ENCODE data around the gene VAV2.

VAV2 gene

GRCh38 chr9:133799106-133799505, 193.0 kb downstream of the VAV2 start:
- TF ChIP-seq CTCF (IDR thresholded peaks at IDR 0.05; ENCODE audit: insufficient read depth, missing control alignments), result no peak
- FAIRE-seq (no peak), DNase-seq (ENCODE audit: insufficient read length, low spot score) (no peak)

GRCh38 chr9:133798160-133798559, 194.0 kb downstream of the VAV2 start:
- DNase-seq (ENCODE audit: insufficient read length, low spot score), result no peak
- TF ChIP-seq CTCF (IDR thresholded peaks at IDR 0.05; ENCODE audit: insufficient read depth, missing control alignments), result no peak
- no peak for FAIRE-seq

GRCh38 chr9:133797406-133798105, 194.6 kb downstream of the VAV2 start:
- DNase-seq (ENCODE audit: insufficient read length, low spot score), result no peak
- FAIRE-seq, result no peak
- no peak for TF ChIP-seq CTCF (IDR thresholded peaks at IDR 0.05; ENCODE audit: insufficient read depth, missing control alignments)

GRCh38 chr9:133796562-133796961, 195.6 kb downstream of the VAV2 start:
- DNase-seq (ENCODE audit: insufficient read length, low spot score) (no peak), FAIRE-seq (no peak)
- no peak for TF ChIP-seq CTCF (IDR thresholded peaks at IDR 0.05; ENCODE audit: insufficient read depth, missing control alignments)

- no peak for FAIRE-seq
- no peak for DNase-seq (ENCODE audit: insufficient read length, low spot score)
- TF ChIP-seq CTCF (IDR thresholded peaks at IDR 0.05; ENCODE audit: insufficient read depth, missing control alignments), result no peak
These were observed 197.1 kb downstream of the VAV2 start for GRCh38 chr9:133795049-133795448.

GRCh38 chr9:133794016-133794760, 197.9 kb downstream of the VAV2 start:
- TF ChIP-seq CTCF (IDR thresholded peaks at IDR 0.05; ENCODE audit: insufficient read depth, missing control alignments), result no peak
- FAIRE-seq (no peak), DNase-seq (ENCODE audit: insufficient read length, low spot score) (no peak)

GRCh38 chr9:133793471-133793870, 198.7 kb downstream of the VAV2 start:
- TF ChIP-seq CTCF (IDR thresholded peaks at IDR 0.05; ENCODE audit: insufficient read depth, missing control alignments), result no peak
- DNase-seq (ENCODE audit: insufficient read length, low spot score), result no peak
- no peak for FAIRE-seq

All from D721Med (cell line).